RPMI7951 (cell line): ENCODE measurements around the gene LRRC75B. TPM values are rescaled to one million over a fixed set of nuclear protein-coding genes. Genes with fewer than 3 reads are reported as not detected.
A peak's percentile ranks its signal among the peaks of the same experiment; 100 is the strongest.
"Not testable (repeated sequence)": the region's sequence is repeated elsewhere in the genome, so short reads cannot be mapped to it uniquely, and the experiment has no call there.

Source experiments
- DNase-seq: peaks from one replicate; pipeline ENCODE4 v3.0.0-alpha.2; 2012; ENCODE audit warnings: low read depth
- total RNA-seq: library from RNA; depleted of rRNA; stranded (reverse); fragments of >200 nt; shearing (Covaris generic); gene quantifications from 2 replicates; pipeline ENCODE4 v1.2.3, GENCODE V29; 2014; rRNA removed

The LRRC75B gene
- 0.60 and 3.6 TPM in 2 replicates for total RNA-seq

- DNase-seq, result peak; percentile 69
Observed at GRCh38 chr22:24592851-24593558, at the start of gene LRRC75B. Gene LRRC75B, minus strand, starts transcription at chr22:24593073. Its CDS starts 34 bp downstream, at chr22:24593039.

- not testable (repeated sequence) for DNase-seq
Observed at GRCh38 chr22:24642307-24642706, 49.4 kb upstream of the LRRC75B start.

- not testable (repeated sequence) for DNase-seq
Observed at GRCh38 chr22:24636513-24636912, 43.6 kb upstream of the LRRC75B start.

GRCh38 chr22:24634776-24635389, 42.0 kb upstream of the LRRC75B start:
- DNase-seq, result not testable (repeated sequence)

- DNase-seq, result not testable (repeated sequence)
Observed at GRCh38 chr22:24633231-24634023, 40.6 kb upstream of the LRRC75B start.

GRCh38 chr22:24632642-24633041, 39.8 kb upstream of the LRRC75B start:
- DNase-seq, result peak; percentile 16

GRCh38 chr22:24631430-24632122, 38.7 kb upstream of the LRRC75B start:
- not testable (repeated sequence) for DNase-seq

GRCh38 chr22:24630812-24631427, 38.0 kb upstream of the LRRC75B start:
- DNase-seq, result not testable (repeated sequence)

GRCh38 chr22:24629069-24629468, 36.2 kb upstream of the LRRC75B start:
- DNase-seq, result not testable (repeated sequence)

- not testable (repeated sequence) for DNase-seq
Observed at GRCh38 chr22:24627911-24628310, 35.0 kb upstream of the LRRC75B start.

GRCh38 chr22:24622596-24622995, 29.7 kb upstream of the LRRC75B start:
- not testable (repeated sequence) for DNase-seq

GRCh38 chr22:24621244-24621643, 28.4 kb upstream of the LRRC75B start:
- not testable (repeated sequence) for DNase-seq

- DNase-seq, result not testable (repeated sequence)
Observed at GRCh38 chr22:24614794-24615193, 21.9 kb upstream of the LRRC75B start.

GRCh38 chr22:24609888-24610287, 17.0 kb upstream of the LRRC75B start:
- not testable (repeated sequence) for DNase-seq

GRCh38 chr22:24608327-24608726, 15.5 kb upstream of the LRRC75B start:
- DNase-seq, result not testable (repeated sequence)

GRCh38 chr22:24607429-24607983, 14.6 kb upstream of the LRRC75B start:
- not testable (repeated sequence) for DNase-seq

GRCh38 chr22:24606340-24606739, 13.5 kb upstream of the LRRC75B start:
- not testable (repeated sequence) for DNase-seq

GRCh38 chr22:24603770-24604629, 11.1 kb upstream of the LRRC75B start:
- DNase-seq, result not testable (repeated sequence)

- not testable (repeated sequence) for DNase-seq
Observed at GRCh38 chr22:24602847-24603769, 10.2 kb upstream of the LRRC75B start, which contains the start of gene GGT1. Gene GGT1, plus strand, starts transcription at chr22:24603193. Its CDS starts 7,889 bp downstream, at chr22:24611082.
